ENCODE data around the gene ZNF628. TPM values are rescaled to one million over a fixed set of nuclear protein-coding genes. Genes with fewer than 3 reads are reported as not detected.

Gene ZNF628
- total and polyA plus RNA-seq, 2 donors (not counting 1 experiment from before 2014, with no cell fraction given) = 13.3 to 18.3 TPM

DNA sequence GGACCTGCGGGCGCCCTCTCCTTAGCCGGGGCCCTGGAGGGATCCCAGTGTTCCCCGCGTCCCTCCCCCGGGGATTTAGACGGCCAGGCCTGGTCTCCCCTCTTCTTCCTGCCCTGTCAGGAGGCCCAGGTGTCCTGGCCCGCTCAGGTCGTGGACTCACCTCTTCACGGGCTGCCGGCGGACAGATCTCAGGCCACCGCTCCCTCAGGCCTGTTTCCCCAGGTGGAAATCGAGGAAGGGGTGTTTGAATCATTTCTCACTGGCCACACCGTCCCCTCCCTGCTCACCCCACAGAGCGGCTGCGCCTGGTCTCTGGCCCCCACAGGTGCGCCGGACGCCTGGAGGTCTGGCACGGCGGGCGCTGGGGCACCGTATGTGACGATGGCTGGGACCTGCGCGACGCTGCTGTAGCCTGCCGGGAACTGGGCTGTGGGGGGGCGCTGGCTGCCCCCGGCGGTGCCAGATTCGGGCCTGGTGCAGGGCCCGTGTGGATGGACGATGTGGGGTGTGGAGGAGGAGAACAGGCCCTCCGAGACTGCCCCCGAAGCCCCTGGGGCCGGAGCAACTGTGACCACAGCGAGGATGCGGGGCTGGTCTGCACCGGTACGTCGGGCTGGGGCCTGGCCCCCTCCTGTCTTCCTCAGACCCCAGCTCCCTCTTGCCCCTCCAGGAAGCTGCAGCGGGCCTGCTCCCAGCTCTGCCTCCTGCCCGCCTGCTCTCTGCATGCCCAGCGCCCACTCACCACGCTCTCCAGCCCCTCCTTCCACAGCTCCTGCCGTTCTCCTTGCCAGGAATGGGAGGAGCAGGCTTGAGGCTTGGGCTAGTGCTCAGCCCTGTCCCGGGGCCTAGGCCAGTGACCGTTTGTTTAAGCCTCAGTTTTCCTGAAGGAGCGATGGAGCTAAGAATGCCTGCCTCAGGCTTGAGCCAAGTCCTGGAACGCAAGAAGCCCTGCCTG, 14.3 kb downstream of the ZNF628 start:
- Histone ChIP-seq H3K79me2 (ENCODE audit: control insufficient read depth, insufficient read depth, low read length) (no peaks in the 10 kb centered on the region), H3K27me3 (replicated peaks in 1 of 4; ENCODE audit: control extremely low read depth in 1 of 4, control insufficient read depth in 3 of 4, insufficient read depth in 4 of 4, low read length in 3 of 4) (peaks cover 0 to 35% (median 2%) of the 10 kb centered on the region in 4 experiments), H4K20me1 (ENCODE audit: control insufficient read depth, insufficient read depth, low read length, poor library complexity, severe bottlenecking) (no peaks in the 10 kb centered on the region), H3K9ac (ENCODE audit: low read length) (no peak overlapping the region), H3K4me3 (ENCODE audit: control extremely low read depth in 1 of 5, extremely low read depth in 1 of 5, insufficient read depth in 1 of 5, low read depth in 2 of 5, low read length in 4 of 5) (no peak overlapping the region), H3K36me3 (replicated peaks in 1 of 2; ENCODE audit: control extremely low read depth in 1 of 2, control insufficient read depth in 1 of 2, extremely low read depth in 1 of 2, insufficient read depth in 2 of 2, low read length in 1 of 2) (no peaks in the 10 kb centered on the region), H3K4me1 (ENCODE audit: control insufficient read depth in 2 of 2, insufficient read depth in 2 of 2, low read length in 2 of 2) (peaks cover 0 to 2% of the 10 kb centered on the region in 2 donors), H2AFZ (ENCODE audit: insufficient read depth, low read depth, low read length, poor library complexity, severe bottlenecking) (no peak overlapping the region), H3K27ac (ENCODE audit: low read length in 2 of 2) (no peak overlapping the region), H3K4me2 (replicated peaks; ENCODE audit: low read depth, low read length, poor library complexity, severe bottlenecking) (no peak overlapping the region), H3K9me3 (ENCODE audit: control extremely low read depth in 1 of 3, control insufficient read depth in 2 of 3, insufficient read depth in 1 of 3, low read length in 2 of 3) (no peaks in the 10 kb centered on the region)
- Mint-ChIP-seq H3K27ac (no peak overlapping the region), H3K4me3 (no peak overlapping the region), H3K27me3 (peaks cover 8% of the 10 kb centered on the region), H3K4me1 (peaks cover 4% of the 10 kb centered on the region), H3K9me3 (ENCODE audit: insufficient read depth) (no peaks in the 10 kb centered on the region)
- 82% methylated on average over 44 of the region's 52 CpGs for WGBS (ENCODE audit: insufficient coverage)
- ATAC-seq (ENCODE audit: low read depth) (no peak), DNase-seq (no peak)
- POLR2A ChIA-PET = no interaction called here
- intact Hi-C loops (cut with micrococcal nuclease) = no loop called here
- CTCF ChIA-PET = interaction anchor here (1.3 to 1.4 kb wide), 2 partner anchors 24 to 142 kb away, joined by 3 to 4 read pairs; no protein-coding TSS in a partner anchor
- no peak for TF ChIP-seq EZH2 (IDR thresholded peaks at IDR 0.05; ENCODE audit: borderline replicate concordance, insufficient read depth, low read depth, low read length, poor library complexity, severe bottlenecking)
- TF ChIP-seq, protein P1, sequence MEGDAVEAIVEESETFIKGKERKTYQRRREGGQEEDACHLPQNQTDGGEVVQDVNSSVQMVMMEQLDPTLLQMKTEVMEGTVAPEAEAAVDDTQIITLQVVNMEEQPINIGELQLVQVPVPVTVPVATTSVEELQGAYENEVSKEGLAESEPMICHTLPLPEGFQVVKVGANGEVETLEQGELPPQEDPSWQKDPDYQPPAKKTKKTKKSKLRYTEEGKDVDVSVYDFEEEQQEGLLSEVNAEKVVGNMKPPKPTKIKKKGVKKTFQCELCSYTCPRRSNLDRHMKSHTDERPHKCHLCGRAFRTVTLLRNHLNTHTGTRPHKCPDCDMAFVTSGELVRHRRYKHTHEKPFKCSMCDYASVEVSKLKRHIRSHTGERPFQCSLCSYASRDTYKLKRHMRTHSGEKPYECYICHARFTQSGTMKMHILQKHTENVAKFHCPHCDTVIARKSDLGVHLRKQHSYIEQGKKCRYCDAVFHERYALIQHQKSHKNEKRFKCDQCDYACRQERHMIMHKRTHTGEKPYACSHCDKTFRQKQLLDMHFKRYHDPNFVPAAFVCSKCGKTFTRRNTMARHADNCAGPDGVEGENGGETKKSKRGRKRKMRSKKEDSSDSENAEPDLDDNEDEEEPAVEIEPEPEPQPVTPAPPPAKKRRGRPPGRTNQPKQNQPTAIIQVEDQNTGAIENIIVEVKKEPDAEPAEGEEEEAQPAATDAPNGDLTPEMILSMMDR (IDR thresholded peaks at IDR 0.05) = no peak
